ENCODE measurements around the gene PTRH1. TPM values are rescaled to one million over a fixed set of nuclear protein-coding genes. Genes with fewer than 3 reads are reported as not detected.

Gene PTRH1
- total and polyA plus RNA-seq, 2 of the 13 experiments (the other 11 are each of a cell fraction or from before 2014, with no cell fraction given), result 4.0 to 10.4 TPM

GRCh38 chr9:127715470-127716337, at the start of gene PTRH1, which contains the start of gene TTC16 (continued):
- TF ChIP-seq PAXIP1 (CRISPR knock-in tag; conservative IDR thresholded peaks at IDR 0.05), result no peak; the same call in 1 of the 2 replicates
- TF ChIP-seq HMGXB3 (CRISPR knock-in tag; IDR thresholded peaks at IDR 0.05; ENCODE audit: borderline replicate concordance), result peak; percentile 98
- TF ChIP-seq ZNF543 (CRISPR knock-in tag; IDR thresholded peaks at IDR 0.05), result no peak
- TF ChIP-seq KDM1A (CRISPR knock-in tag; IDR thresholded peaks at IDR 0.05), result no peak
- TF ChIP-seq DMTF1 (CRISPR knock-in tag; IDR thresholded peaks at IDR 0.05), result no peak
- no peak for TF ChIP-seq ZNF234 (CRISPR knock-in tag; conservative IDR thresholded peaks at IDR 0.05)
- TF ChIP-seq DDIT3 (CRISPR knock-in tag; IDR thresholded peaks at IDR 0.05), result no peak
- TF ChIP-seq ZNF691 (CRISPR knock-in tag; IDR thresholded peaks at IDR 0.05; ENCODE audit: borderline replicate concordance, low read depth), result no peak
- TF ChIP-seq RNF219 (CRISPR knock-in tag; IDR thresholded peaks at IDR 0.05), result no peak
- no peak for TF ChIP-seq ZIK1 (CRISPR knock-in tag; IDR thresholded peaks at IDR 0.05; ENCODE audit: borderline replicate concordance, low read depth)
- no peak for TF ChIP-seq ZBTB8A (CRISPR knock-in tag; IDR thresholded peaks at IDR 0.05; ENCODE audit: borderline replicate concordance, low read depth)
- TF ChIP-seq HIVEP1 (CRISPR knock-in tag; IDR thresholded peaks at IDR 0.05), result no peak
